Activated CD8-positive, alpha-beta T cell treated with anti-CD3 and anti-CD28 coated beads for 36 hours (primary cell): Measurements from ENCODE around the gene BBOF1. TPM values are rescaled to one million over a fixed set of nuclear protein-coding genes. Genes with fewer than 3 reads are reported as not detected.

Source experiments
- ATAC-seq: fragments of 200-7000 bp; cut with Tn5 transposase; one replicate; pipeline ENCODE4 v1.10.0; 2021; ENCODE audit warnings: mild to moderate bottlenecking, moderate library complexity
- CTCF ChIA-PET: fragments of 350-600 bp; sonication (Branson Sonifier 250); formaldehyde crosslinking; loops from one replicate; lab custom pipeline; 2021; ENCODE audit warnings: antibody characterized with exemption; lab: Charles Lee
- POLR2A ChIA-PET: fragments of 350-600 bp; sonication (Branson Sonifier 250); formaldehyde crosslinking; loops from one replicate; lab custom pipeline; 2021; ENCODE audit warnings: antibody characterized with exemption; lab: Charles Lee
- DNase-seq: peaks from one replicate; pipeline ENCODE4 v3.0.0-alpha.2; 2020
- H3K27ac Mint-ChIP-seq: one replicate; pipeline ENCODE4 v1.8.0; 2021; ENCODE audit warnings: mild to moderate bottlenecking, mixed read lengths
- H3K27me3 Mint-ChIP-seq: one replicate; pipeline ENCODE4 v1.8.0; 2021; ENCODE audit warnings: mixed read lengths
- H3K36me3 Mint-ChIP-seq: one replicate; pipeline ENCODE4 v1.8.0; 2021; ENCODE audit warnings: low read depth, mixed read lengths
- H3K4me1 Mint-ChIP-seq: one replicate; pipeline ENCODE4 v1.8.0; 2021; ENCODE audit warnings: low read depth, mixed read lengths
- H3K4me3 Mint-ChIP-seq: one replicate; pipeline ENCODE4 v1.8.0; 2021; ENCODE audit warnings: mild to moderate bottlenecking, moderate library complexity, mixed read lengths
- H3K9me3 Mint-ChIP-seq: one replicate; pipeline ENCODE4 v1.8.0; 2021; ENCODE audit warnings: mixed read lengths
- intact Hi-C: fragments of 100-400 bp; cut with micrococcal nuclease; formaldehyde crosslinking; loops from one replicate; pipeline ENCODE4 v1.10.0; 2022
- total RNA-seq, 2 experiments: library from RNA; stranded (reverse); gene quantifications; one replicate each; pipeline ENCODE4 v1.2.3, GENCODE V29; 2021
- TF ChIP-seq, protein P1 (sequence below): fragments of 200-600 bp; IDR thresholded peaks from one replicate; pipeline ENCODE4 v1.8.0; 2022; ENCODE audit warnings: antibody characterized with exemption, mild to moderate bottlenecking

BBOF1 gene
- total RNA-seq, 2 experiments from 2014 or later: 1.2 TPM

DNA sequence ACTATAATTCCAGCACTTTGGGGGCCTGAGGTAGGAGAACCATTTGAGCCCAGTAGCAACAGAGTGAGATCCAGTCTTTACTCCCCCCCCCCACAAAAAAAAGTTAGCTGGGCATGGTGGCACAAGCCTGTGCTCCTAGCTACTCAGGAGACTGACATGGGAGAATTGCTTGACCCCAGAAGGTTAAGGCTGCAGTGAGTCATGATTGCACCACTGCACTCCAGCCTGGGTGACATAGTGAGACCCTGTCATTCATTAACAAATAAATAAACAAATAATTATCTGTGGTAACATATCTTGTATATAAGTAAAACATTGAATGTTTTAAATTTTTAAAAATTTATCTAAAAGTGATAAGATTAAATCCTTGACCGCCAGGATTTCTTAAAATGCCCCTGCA, 4.8 kb upstream of the BBOF1 start:
- POLR2A ChIA-PET: no interaction called here
- intact Hi-C loops: no loop called here

DNA sequence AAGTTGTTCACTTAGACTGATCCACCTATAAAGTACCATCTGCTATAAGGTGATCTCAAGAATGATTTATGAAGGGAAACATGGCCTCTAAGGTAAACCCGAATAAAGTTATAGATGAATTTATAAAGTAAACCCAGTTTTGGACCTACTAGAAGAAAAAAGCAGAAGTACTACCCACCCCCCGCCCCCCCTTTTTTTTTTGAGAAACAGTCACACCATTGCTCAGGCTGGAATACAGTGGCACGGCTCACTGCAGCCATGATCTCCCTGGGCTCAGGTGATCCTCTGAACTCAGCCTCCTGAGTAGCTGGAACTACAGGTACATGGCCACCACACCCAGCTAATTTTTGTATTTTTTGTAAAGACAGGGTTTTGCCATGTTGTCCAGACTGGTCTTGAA, 4.0 kb upstream of the BBOF1 start:
- TF ChIP-seq, protein P1, sequence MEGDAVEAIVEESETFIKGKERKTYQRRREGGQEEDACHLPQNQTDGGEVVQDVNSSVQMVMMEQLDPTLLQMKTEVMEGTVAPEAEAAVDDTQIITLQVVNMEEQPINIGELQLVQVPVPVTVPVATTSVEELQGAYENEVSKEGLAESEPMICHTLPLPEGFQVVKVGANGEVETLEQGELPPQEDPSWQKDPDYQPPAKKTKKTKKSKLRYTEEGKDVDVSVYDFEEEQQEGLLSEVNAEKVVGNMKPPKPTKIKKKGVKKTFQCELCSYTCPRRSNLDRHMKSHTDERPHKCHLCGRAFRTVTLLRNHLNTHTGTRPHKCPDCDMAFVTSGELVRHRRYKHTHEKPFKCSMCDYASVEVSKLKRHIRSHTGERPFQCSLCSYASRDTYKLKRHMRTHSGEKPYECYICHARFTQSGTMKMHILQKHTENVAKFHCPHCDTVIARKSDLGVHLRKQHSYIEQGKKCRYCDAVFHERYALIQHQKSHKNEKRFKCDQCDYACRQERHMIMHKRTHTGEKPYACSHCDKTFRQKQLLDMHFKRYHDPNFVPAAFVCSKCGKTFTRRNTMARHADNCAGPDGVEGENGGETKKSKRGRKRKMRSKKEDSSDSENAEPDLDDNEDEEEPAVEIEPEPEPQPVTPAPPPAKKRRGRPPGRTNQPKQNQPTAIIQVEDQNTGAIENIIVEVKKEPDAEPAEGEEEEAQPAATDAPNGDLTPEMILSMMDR: no peak
- H3K27ac Mint-ChIP-seq: no peak overlapping the region
- ChIA-PET CTCF (no interaction called here), POLR2A (no interaction called here)
- H3K36me3 Mint-ChIP-seq: peaks cover 9% of the 10 kb centered on the region
- no peak overlapping the region for H3K4me3 Mint-ChIP-seq
- DNase-seq (no peak), ATAC-seq (no peak)
- H3K9me3 Mint-ChIP-seq: no peaks in the 10 kb centered on the region
- peaks cover 11% of the 10 kb centered on the region for H3K4me1 Mint-ChIP-seq
- no peaks in the 10 kb centered on the region for H3K27me3 Mint-ChIP-seq
- intact Hi-C loops: no loop called here

More for the DNA sequence above, 4.8 kb upstream of the BBOF1 start:
- ATAC-seq (no peak), DNase-seq (no peak)
- TF ChIP-seq, protein P1: no peak
- Mint-ChIP-seq H3K36me3 (peaks cover 11% of the 10 kb centered on the region), H3K4me1 (peaks cover 5% of the 10 kb centered on the region), H3K27ac (no peak overlapping the region), H3K4me3 (no peak overlapping the region), H3K27me3 (no peaks in the 10 kb centered on the region), H3K9me3 (no peaks in the 10 kb centered on the region)
- CTCF ChIA-PET: interaction anchor here (1.4 kb wide), 1 partner anchor 11 kb away, joined by 4 read pairs; no protein-coding TSS in a partner anchor

DNA sequence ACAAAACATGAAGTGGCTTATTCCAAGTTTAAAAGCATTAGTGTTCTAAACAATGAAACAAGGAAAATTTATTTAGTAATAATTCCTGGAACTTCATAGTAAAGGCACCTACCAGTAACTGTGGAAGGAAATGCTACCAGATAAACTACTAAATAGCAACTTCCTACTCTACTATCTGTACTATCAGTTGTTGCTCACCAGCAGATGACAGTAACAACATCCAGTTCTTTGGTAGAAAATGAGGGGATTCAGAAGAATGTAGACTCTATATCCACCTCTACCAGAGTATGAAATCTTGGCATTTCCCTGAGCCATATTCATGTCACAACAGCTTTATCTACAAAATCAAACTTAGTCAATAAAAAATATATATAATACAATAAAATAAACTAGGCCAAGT, 3.2 kb upstream of the BBOF1 start:
- peaks cover 7% of the 10 kb centered on the region for H3K36me3 Mint-ChIP-seq
- no peak overlapping the region for H3K4me3 Mint-ChIP-seq
- ChIA-PET CTCF (interaction anchor here (0.7 kb wide), 1 partner anchor 9 kb away, joined by 3 read pairs; no protein-coding TSS in a partner anchor), POLR2A (no interaction called here)
- H3K4me1 Mint-ChIP-seq: peaks cover 11% of the 10 kb centered on the region
- TF ChIP-seq, protein P1: no peak
- no peak overlapping the region for H3K27ac Mint-ChIP-seq
- ATAC-seq (no peak), DNase-seq (no peak)
- intact Hi-C loops: no loop called here
- no peaks in the 10 kb centered on the region for H3K9me3 Mint-ChIP-seq
- no peaks in the 10 kb centered on the region for H3K27me3 Mint-ChIP-seq

DNA sequence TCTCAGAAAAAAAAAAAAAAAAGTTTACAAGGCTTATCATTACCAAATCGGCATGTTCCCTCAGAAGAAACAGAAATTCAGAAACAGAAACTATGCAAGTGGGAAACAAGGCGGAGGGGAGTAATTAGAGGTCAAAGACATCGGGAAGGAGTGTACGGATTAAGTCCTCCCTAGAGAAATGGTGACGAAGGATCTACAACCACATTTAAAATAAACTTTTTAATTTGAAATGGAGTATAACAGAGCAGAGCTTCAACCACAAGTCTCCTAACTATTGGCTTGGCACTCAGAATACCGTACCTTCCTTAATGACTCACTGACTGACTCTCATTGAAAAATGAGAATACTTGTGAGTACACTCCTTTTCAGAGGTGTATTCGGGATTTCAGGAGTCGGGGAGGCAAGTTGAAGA, 969 bp upstream of the BBOF1 start:
- Mint-ChIP-seq H3K4me1 (peaks cover 11% of the 10 kb centered on the region), H3K36me3 (peaks cover 4% of the 10 kb centered on the region), H3K27ac (peak overlapping the region; percentile 94), H3K4me3 (peak overlapping the region; percentile 94), H3K27me3 (no peaks in the 10 kb centered on the region), H3K9me3 (no peaks in the 10 kb centered on the region)
- peak; percentile 31 for ATAC-seq
- TF ChIP-seq, protein P1: no peak
- DNase-seq: no peak
- ChIA-PET CTCF (no interaction called here), POLR2A (interaction anchor here (0.7 to 1.2 kb wide), 4 partner anchors 20 to 131 kb away, joined by 3 read pairs; partner anchors contain the start of gene ZNF410)
- intact Hi-C loops: no loop called here

DNA sequence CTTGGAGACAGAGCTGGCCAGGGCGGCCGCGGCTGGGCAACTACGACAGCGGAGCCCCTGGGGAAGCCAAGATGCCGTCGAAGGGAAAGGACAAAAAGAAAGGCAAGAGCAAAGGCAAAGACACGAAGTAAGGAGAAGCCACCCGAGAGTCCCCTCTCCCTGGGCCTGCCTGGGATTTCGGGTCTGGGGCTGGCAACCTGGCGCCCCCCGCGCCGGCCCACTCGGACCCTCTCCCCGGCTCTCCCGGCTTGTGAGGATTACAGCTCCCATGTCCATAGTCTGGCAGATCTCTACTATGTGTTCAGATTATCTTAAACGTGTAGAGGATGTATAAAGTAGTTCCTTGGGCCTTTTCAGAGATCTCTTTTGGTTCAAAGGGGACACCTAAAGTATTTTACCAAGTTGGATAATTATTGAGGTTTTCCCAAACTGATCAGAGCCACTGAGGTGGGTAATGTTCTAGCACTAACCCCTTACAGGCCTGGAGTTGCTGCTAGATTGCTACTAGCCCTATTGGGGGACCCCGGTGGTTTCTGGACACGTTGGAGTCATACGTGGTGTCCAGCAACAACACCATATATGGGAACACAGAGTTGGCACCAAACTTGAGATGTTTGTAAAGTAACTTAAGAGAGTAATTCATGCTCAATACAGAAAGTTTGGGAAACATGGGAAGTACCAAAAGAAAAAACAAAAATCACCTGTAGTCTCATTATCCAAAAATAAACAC, 424 bp downstream of the BBOF1 start:
- ATAC-seq (no peak), DNase-seq (peak; percentile 5)
- Mint-ChIP-seq H3K27ac (peak overlapping the region; percentile 77), H3K9me3 (no peaks in the 10 kb centered on the region), H3K27me3 (no peaks in the 10 kb centered on the region), H3K36me3 (no peaks in the 10 kb centered on the region), H3K4me1 (peaks cover 11% of the 10 kb centered on the region), H3K4me3 (peak overlapping the region; percentile 94)
- intact Hi-C loops: no loop called here
- ChIA-PET CTCF (interaction anchor here (1.0 to 1.4 kb wide), 2 partner anchors 18 to 237 kb away, joined by 3 to 4 read pairs; no protein-coding TSS in a partner anchor), POLR2A (no interaction called here)
- TF ChIP-seq, protein P1: no peak
